Vagina (tissue), 2 donors: ENCODE results near the gene PORCN. TPM values are rescaled to one million over a fixed set of nuclear protein-coding genes. Genes with fewer than 3 reads are reported as not detected.
"Not testable (repeated sequence)": the region's sequence is repeated elsewhere in the genome, so short reads cannot be mapped to it uniquely, and the experiment has no call there.

Source experiments
- DNase-seq, 2 donors: peaks; one replicate each; pipeline ENCODE4 v3.0.0-alpha.2; 2017; ENCODE audit errors: extremely low spot score in 2 of 2
- H3K27ac ChIP-seq: fragments of 200-600 bp; sonication (generic); one replicate; pipeline ENCODE4 v1.5.1; 2019
- H3K27me3 ChIP-seq: fragments of 200-600 bp; sonication (generic); one replicate; pipeline ENCODE4 v1.5.1; 2019
- H3K36me3 ChIP-seq, 2 donors: fragments of 200-600 bp; sonication (generic); one replicate each; pipeline ENCODE4 v1.5.1; 2017 to 2019
- H3K4me1 ChIP-seq: fragments of 200-600 bp; sonication (generic); one replicate; pipeline ENCODE4 v1.5.1; 2019
- H3K4me3 ChIP-seq, 2 donors: fragments of 200-600 bp; sonication (generic); 1 replicate in 1 of 2; 2 replicates in 1 of 2; pipeline ENCODE4 v1.5.1; 2016 to 2019
- H3K9me3 ChIP-seq: fragments of 200-600 bp; sonication (generic); one replicate; pipeline ENCODE4 v1.5.1; 2019
- POLR2A ChIP-seq, 2 donors: fragments of 450-650 bp; IDR thresholded peaks; one replicate each; pipeline ENCODE4 v1.6.1; 2017; ENCODE audit warnings: antibody characterized with exemption in 2 of 2, mild to moderate bottlenecking in 2 of 2, moderate library complexity in 2 of 2
- POLR2AphosphoS5 ChIP-seq, 2 donors: sonication (generic); formaldehyde crosslinking; IDR thresholded peaks; one replicate each; pipeline ENCODE4 v1.9.0; 2017; ENCODE audit warnings: antibody characterized with exemption in 2 of 2, mild to moderate bottlenecking in 2 of 2, low read depth in 1 of 2; ENCODE audit not compliant: insufficient read depth in 1 of 2
- intact Hi-C: fragments of 100-400 bp; cut with DNase I; formaldehyde crosslinking; loops from one replicate; pipeline ENCODE4 v1.15.1; 2023
- total RNA-seq: library from RNA; depleted of rRNA; stranded (reverse); fragments of >200 nt; gene quantifications from one replicate; pipeline ENCODE4 v1.2.3, GENCODE V29; 2016
- TF ChIP-seq, protein P1 (sequence below), 3 experiments: fragments of 450-650 bp in 2 of 3; fragments of 200-600 bp in 1 of 3; sonication (generic) in 1 of 3; IDR thresholded peaks; one replicate each; pipeline ENCODE4 v1.5.1; 2017 to 2019; ENCODE audit warnings: antibody characterized with exemption in 3 of 3, mild to moderate bottlenecking in 2 of 3, moderate library complexity in 2 of 3

The PORCN gene
- total RNA-seq, 1 donor from 2014 or later = 15.7 TPM

DNA sequence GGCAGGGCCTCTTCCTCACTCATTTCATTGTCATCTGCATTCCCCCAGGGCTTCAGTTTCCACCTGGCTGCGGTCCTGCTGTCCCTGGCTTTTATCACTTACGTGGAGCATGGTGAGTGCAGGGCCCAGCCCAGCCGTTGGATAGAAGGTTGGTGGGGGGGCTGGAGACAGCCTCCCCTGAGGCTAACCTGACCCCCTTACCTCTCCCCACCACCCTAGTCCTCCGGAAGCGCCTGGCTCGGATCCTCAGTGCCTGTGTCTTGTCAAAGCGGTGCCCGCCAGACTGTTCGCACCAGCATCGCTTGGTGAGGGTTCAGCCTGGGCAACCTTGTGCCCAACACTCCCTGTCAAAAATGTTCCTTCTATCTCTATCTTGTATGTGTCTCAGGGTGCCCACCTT, 7.0 kb downstream of the PORCN start:
- Histone ChIP-seq H3K4me3 (no peak overlapping the region), H3K36me3 (no peaks in the 10 kb centered on the region), H3K9me3 (no peaks in the 10 kb centered on the region), H3K4me1 (no peaks in the 10 kb centered on the region), H3K27me3 (no peaks in the 10 kb centered on the region), H3K27ac (no peak overlapping the region)
- DNase-seq = no peak
- intact Hi-C loops = no loop called here
- TF ChIP-seq, protein P1, sequence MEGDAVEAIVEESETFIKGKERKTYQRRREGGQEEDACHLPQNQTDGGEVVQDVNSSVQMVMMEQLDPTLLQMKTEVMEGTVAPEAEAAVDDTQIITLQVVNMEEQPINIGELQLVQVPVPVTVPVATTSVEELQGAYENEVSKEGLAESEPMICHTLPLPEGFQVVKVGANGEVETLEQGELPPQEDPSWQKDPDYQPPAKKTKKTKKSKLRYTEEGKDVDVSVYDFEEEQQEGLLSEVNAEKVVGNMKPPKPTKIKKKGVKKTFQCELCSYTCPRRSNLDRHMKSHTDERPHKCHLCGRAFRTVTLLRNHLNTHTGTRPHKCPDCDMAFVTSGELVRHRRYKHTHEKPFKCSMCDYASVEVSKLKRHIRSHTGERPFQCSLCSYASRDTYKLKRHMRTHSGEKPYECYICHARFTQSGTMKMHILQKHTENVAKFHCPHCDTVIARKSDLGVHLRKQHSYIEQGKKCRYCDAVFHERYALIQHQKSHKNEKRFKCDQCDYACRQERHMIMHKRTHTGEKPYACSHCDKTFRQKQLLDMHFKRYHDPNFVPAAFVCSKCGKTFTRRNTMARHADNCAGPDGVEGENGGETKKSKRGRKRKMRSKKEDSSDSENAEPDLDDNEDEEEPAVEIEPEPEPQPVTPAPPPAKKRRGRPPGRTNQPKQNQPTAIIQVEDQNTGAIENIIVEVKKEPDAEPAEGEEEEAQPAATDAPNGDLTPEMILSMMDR (IDR thresholded peaks at IDR 0.05) = no peak
- TF ChIP-seq POLR2A (IDR thresholded peaks at IDR 0.05) (no peak), POLR2AphosphoS5 (IDR thresholded peaks at IDR 0.05; ENCODE audit: insufficient read depth in 1 of 2, low read depth in 1 of 2) (no peak)

DNA sequence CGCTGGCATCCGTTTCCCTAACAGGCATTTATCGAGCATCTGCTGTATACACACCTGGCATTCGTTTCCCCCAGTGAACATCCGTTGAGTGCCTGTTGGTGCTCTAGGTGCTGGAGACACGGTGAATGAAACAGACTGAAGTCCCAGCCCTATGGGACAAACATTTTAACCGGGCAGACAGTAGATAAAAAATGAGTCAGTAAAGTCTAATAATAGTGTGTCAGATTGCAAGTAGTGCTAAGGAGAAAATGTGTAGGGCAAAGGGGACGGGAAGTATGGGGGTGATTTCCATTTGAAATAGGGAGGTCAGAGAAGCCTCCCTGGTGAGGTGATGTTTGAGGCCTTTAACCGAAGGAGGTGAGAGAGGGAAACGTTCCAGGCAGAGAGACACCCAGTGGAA, 7.5 kb downstream of the PORCN start:
- H3K36me3 ChIP-seq = no peaks in the 10 kb centered on the region
- H3K27ac ChIP-seq = no peak overlapping the region
- H3K27me3 ChIP-seq = no peaks in the 10 kb centered on the region
- no peak for DNase-seq
- intact Hi-C loops = no loop called here
- H3K4me1 ChIP-seq = no peaks in the 10 kb centered on the region
- H3K9me3 ChIP-seq = no peaks in the 10 kb centered on the region
- TF ChIP-seq, protein P1 (IDR thresholded peaks at IDR 0.05) = no peak
- no peak for TF ChIP-seq POLR2A (IDR thresholded peaks at IDR 0.05)
- TF ChIP-seq POLR2AphosphoS5 (IDR thresholded peaks at IDR 0.05; ENCODE audit: insufficient read depth in 1 of 2, low read depth in 1 of 2) = no peak
- H3K4me3 ChIP-seq = no peak overlapping the region

GRCh38 chrX:48516987-48517386, 8.2 kb downstream of the PORCN start:
- DNase-seq = no peak
- TF ChIP-seq, protein P1 (IDR thresholded peaks at IDR 0.05) = no peak
- no peak for TF ChIP-seq POLR2AphosphoS5 (IDR thresholded peaks at IDR 0.05; ENCODE audit: insufficient read depth in 1 of 2, low read depth in 1 of 2)
- no peak for TF ChIP-seq POLR2A (IDR thresholded peaks at IDR 0.05)
- intact Hi-C loops = no loop called here
- H3K4me3 ChIP-seq = no peak overlapping the region
- H3K27me3 ChIP-seq = no peaks in the 10 kb centered on the region
- H3K36me3 ChIP-seq = no peaks in the 10 kb centered on the region
- no peaks in the 10 kb centered on the region for H3K9me3 ChIP-seq
- no peaks in the 10 kb centered on the region for H3K4me1 ChIP-seq
- no peak overlapping the region for H3K27ac ChIP-seq

- H3K36me3 ChIP-seq, H3K27me3 ChIP-seq, H3K4me3 ChIP-seq, H3K9me3 ChIP-seq, intact Hi-C loops, H3K4me1 ChIP-seq, DNase-seq, H3K27ac ChIP-seq: not testable (repeated sequence)
Measured at GRCh38 chrX:48519481-48519880, 10.7 kb downstream of the PORCN start.

GRCh38 chrX:48520455-48520854, 11.7 kb downstream of the PORCN start:
- Histone ChIP-seq H3K27ac (no peak overlapping the region), H3K4me3 (no peak overlapping the region), H3K36me3 (no peaks in the 10 kb centered on the region), H3K9me3 (no peaks in the 10 kb centered on the region), H3K4me1 (peaks cover 9% of the 10 kb centered on the region), H3K27me3 (no peaks in the 10 kb centered on the region)
- intact Hi-C loops = no loop called here
- DNase-seq = no peak
- TF ChIP-seq POLR2A (IDR thresholded peaks at IDR 0.05) (no peak), POLR2AphosphoS5 (IDR thresholded peaks at IDR 0.05; ENCODE audit: insufficient read depth in 1 of 2, low read depth in 1 of 2) (no peak)
- TF ChIP-seq, protein P1 (IDR thresholded peaks at IDR 0.05) = no peak

GRCh38 chrX:48520976-48521352, 12.2 kb downstream of the PORCN start:
- no peak for DNase-seq
- H3K27ac ChIP-seq = no peak overlapping the region
- peaks cover 9% of the 10 kb centered on the region for H3K4me1 ChIP-seq
- no peaks in the 10 kb centered on the region for H3K9me3 ChIP-seq
- H3K36me3 ChIP-seq = no peaks in the 10 kb centered on the region
- peak overlapping the region; percentile 40 to 51 for H3K4me3 ChIP-seq
- TF ChIP-seq POLR2AphosphoS5 (IDR thresholded peaks at IDR 0.05; ENCODE audit: insufficient read depth in 1 of 2, low read depth in 1 of 2) = no peak
- no peak for TF ChIP-seq POLR2A (IDR thresholded peaks at IDR 0.05)
- TF ChIP-seq, protein P1 (IDR thresholded peaks at IDR 0.05) = no peak
- H3K27me3 ChIP-seq = no peaks in the 10 kb centered on the region
- intact Hi-C loops = no loop called here
